Endothelial cell of umbilical vein (primary cell): ENCODE results near the gene PODXL2. TPM values are rescaled to one million over a fixed set of nuclear protein-coding genes. Genes with fewer than 3 reads are reported as not detected.

Source experiments
- BruUV-seq: library from RNA; stranded (reverse); fragments of 400-500 nt; replicated peaks from 2 replicates; lab custom pipeline; 2021; lab: Mats Ljungman, UMichigan
- CTCF ChIA-PET: fragments of 300-600, 350-600 bp; sonication (Branson Sonifier 250); formaldehyde crosslinking; loops from one replicate; lab custom pipeline; 2021; ENCODE audit warnings: antibody characterized with exemption, inconsistent platforms; lab: Charles Lee
- POLR2A ChIA-PET: fragments of 300-600, 350-600 bp; sonication (Branson Sonifier 250); formaldehyde crosslinking; loops from one replicate; lab custom pipeline; 2021; ENCODE audit warnings: antibody characterized with exemption, inconsistent platforms; lab: Charles Lee
- DNase-seq: peaks from one replicate; pipeline ENCODE4 v3.0.0-alpha.2; 2011; ENCODE audit warnings: low read depth, low spot score
- FAIRE-seq: peaks from 2 replicates; lab custom pipeline; 2011; peaks lifted over from hg19 to GRCh38; lab: Jason Lieb, UNC
- H2AFZ ChIP-seq: 2 replicates; pipeline ENCODE4 v1.6.0; 2012; ENCODE audit warnings: low read depth, low read length, control low read depth, inconsistent platforms
- H3K27ac ChIP-seq: 2 replicates; pipeline ENCODE4 v1.5.1; 2011; ENCODE audit warnings: low read depth, mild to moderate bottlenecking, control low read depth, low read length, moderate library complexity; ENCODE audit not compliant: insufficient read depth
- H3K27me3 ChIP-seq, 2 experiments: 2 replicates each; pipeline versions ENCODE4 v1.6.0 to v1.6.1; 2011; ENCODE audit warnings: low read length in 2 of 2, mixed read lengths in 1 of 2; ENCODE audit not compliant: control insufficient read depth in 2 of 2, insufficient read depth in 2 of 2
- H3K36me3 ChIP-seq, 2 experiments: 2 replicates in 1 of 2; 3 replicates in 1 of 2; pipeline ENCODE4 v1.5.1; 2011; ENCODE audit warnings: low read length in 2 of 2, mild to moderate bottlenecking in 1 of 2, moderate library complexity in 1 of 2; ENCODE audit not compliant: control insufficient read depth in 2 of 2, insufficient read depth in 2 of 2; ENCODE audit errors: extremely low read depth in 1 of 2
- H3K4me1 ChIP-seq: 3 replicates; pipeline ENCODE4 v1.5.1; 2011; ENCODE audit warnings: mild to moderate bottlenecking, low read length; ENCODE audit not compliant: control insufficient read depth, insufficient read depth; ENCODE audit errors: extremely low read depth
- H3K4me2 ChIP-seq: 2 replicates; pipeline ENCODE4 v1.6.1; 2011; ENCODE audit warnings: low read length, control low read depth, mixed read lengths; ENCODE audit not compliant: insufficient read depth
- H3K4me3 ChIP-seq, 3 experiments: fragments of 200-600 bp in 1 of 3; sonication (generic), shearing (Covaris generic) in 1 of 3; replicated peaks in 1 of 3; 2 replicates each; pipeline ENCODE4 v1.5.1; 2011 to 2016; ENCODE audit warnings: control low read depth in 3 of 3, low read length in 3 of 3, mild to moderate bottlenecking in 2 of 3, inconsistent platforms in 1 of 3, low read depth in 1 of 3, moderate library complexity in 1 of 3; ENCODE audit not compliant: insufficient read depth in 1 of 3
- H3K79me2 ChIP-seq: 2 replicates; pipeline ENCODE4 v1.6.0; 2012; ENCODE audit warnings: low read length, inconsistent platforms; ENCODE audit not compliant: control insufficient read depth, insufficient read depth
- H3K9ac ChIP-seq: replicated peaks from 2 replicates; pipeline ENCODE3; 2011; ENCODE audit warnings: low read length, control low read depth; ENCODE audit not compliant: insufficient read depth; ENCODE audit errors: extremely low read depth
- H3K9me1 ChIP-seq: replicated peaks from 3 replicates; pipeline ENCODE4 v1.6.0; 2011; ENCODE audit warnings: mild to moderate bottlenecking, low read length; ENCODE audit not compliant: control insufficient read depth, insufficient read depth; ENCODE audit errors: extremely low read depth
- H3K9me3 ChIP-seq: replicated peaks from 2 replicates; pipeline ENCODE4 v1.5.1; 2012; ENCODE audit warnings: low read length, inconsistent platforms; ENCODE audit not compliant: control insufficient read depth, insufficient read depth
- H4K20me1 ChIP-seq: replicated peaks from 2 replicates; pipeline ENCODE3; 2011; ENCODE audit warnings: mild to moderate bottlenecking, low read length; ENCODE audit not compliant: control insufficient read depth, insufficient read depth; ENCODE audit errors: extremely low read depth
- CTCF ChIP-seq, 2 donors: IDR thresholded peaks; 1 replicate in 1 of 2; 2 replicates in 1 of 2; pipeline ENCODE4 v1.5.1; 2011; ENCODE audit warnings: low read length in 2 of 2, mild to moderate bottlenecking in 2 of 2, moderate library complexity in 2 of 2, control low read depth in 1 of 2, inconsistent platforms in 1 of 2, low read depth in 1 of 2; ENCODE audit not compliant: insufficient read depth in 1 of 2; ENCODE audit errors: extremely low read depth in 1 of 2
- EZH2 ChIP-seq: IDR thresholded peaks from 2 replicates; pipeline ENCODE4 v1.6.1; 2012; ENCODE audit warnings: borderline replicate concordance, low read depth, mild to moderate bottlenecking, moderate library complexity, low read length, inconsistent platforms; ENCODE audit not compliant: severe bottlenecking
- FOS ChIP-seq: IDR thresholded peaks from 2 replicates; pipeline ENCODE4 v1.6.1; 2011; ENCODE audit warnings: mild to moderate bottlenecking, low read length, moderate library complexity, borderline replicate concordance; ENCODE audit not compliant: insufficient read depth
- GATA2 ChIP-seq: IDR thresholded peaks from 2 replicates; pipeline ENCODE4 v1.7.0; 2011; ENCODE audit warnings: low read depth, mild to moderate bottlenecking, moderate library complexity, mixed read lengths, low read length; ENCODE audit not compliant: insufficient read length, insufficient read depth
- JUN ChIP-seq: IDR thresholded peaks from 2 replicates; pipeline ENCODE4 v1.6.1; 2011; ENCODE audit warnings: borderline replicate concordance, low read depth; ENCODE audit not compliant: insufficient read length, insufficient read depth
- MAX ChIP-seq: IDR thresholded peaks from 2 replicates; pipeline ENCODE4 v1.6.1; 2011; ENCODE audit not compliant: insufficient read depth, insufficient read length
- MYC ChIP-seq: IDR thresholded peaks from one replicate; pipeline ENCODE4 v1.6.1; 2011; ENCODE audit warnings: mild to moderate bottlenecking, low read depth, low read length
- POLR2A ChIP-seq: IDR thresholded peaks from 2 replicates; pipeline ENCODE4 v1.6.1; 2012; ENCODE audit warnings: low read depth, mild to moderate bottlenecking, control low read depth, low read length
- POLR2AphosphoS5 ChIP-seq: IDR thresholded peaks from 2 replicates; pipeline ENCODE4 v1.6.1; 2012; ENCODE audit warnings: low read depth, mild to moderate bottlenecking, control low read depth, low read length, moderate library complexity; ENCODE audit not compliant: insufficient read depth
- dilution Hi-C: fragments of 300-500 bp; cut with MboI; formaldehyde crosslinking; loops from one replicate; pipeline ENCODE4 v1.15.0; 2019; ENCODE audit warnings: low sequenced_read_pairs; ENCODE audit not compliant: extremely low pct_ligation_motif_present
- intact Hi-C: fragments of 100-400 bp; cut with micrococcal nuclease; formaldehyde crosslinking; loops from one replicate; pipeline ENCODE4 v1.10.0; 2022
- polyA plus RNA-seq, 4 experiments: library from polyadenylated mRNA; depleted of rRNA in 3 of 4; stranded (reverse) in 3 of 4; unstranded in 1 of 4; fragments of >200 nt; gene quantifications; 2 replicates each; pipeline versions ENCODE4 v1.2.1 to v1.2.3, GENCODE V29; 2011 to 2012; ENCODE audit warnings: missing spikeins in 1 of 4
- total RNA-seq: library from RNA; stranded (reverse); gene quantifications from 2 replicates; pipeline ENCODE4 v1.2.3, GENCODE V29; 2021

The PODXL2 gene
- total and polyA plus RNA-seq, 2 donors (not counting 3 experiments of a cell fraction or from before 2014, with no cell fraction given), result 5.5 to 6.5 TPM

DNA sequence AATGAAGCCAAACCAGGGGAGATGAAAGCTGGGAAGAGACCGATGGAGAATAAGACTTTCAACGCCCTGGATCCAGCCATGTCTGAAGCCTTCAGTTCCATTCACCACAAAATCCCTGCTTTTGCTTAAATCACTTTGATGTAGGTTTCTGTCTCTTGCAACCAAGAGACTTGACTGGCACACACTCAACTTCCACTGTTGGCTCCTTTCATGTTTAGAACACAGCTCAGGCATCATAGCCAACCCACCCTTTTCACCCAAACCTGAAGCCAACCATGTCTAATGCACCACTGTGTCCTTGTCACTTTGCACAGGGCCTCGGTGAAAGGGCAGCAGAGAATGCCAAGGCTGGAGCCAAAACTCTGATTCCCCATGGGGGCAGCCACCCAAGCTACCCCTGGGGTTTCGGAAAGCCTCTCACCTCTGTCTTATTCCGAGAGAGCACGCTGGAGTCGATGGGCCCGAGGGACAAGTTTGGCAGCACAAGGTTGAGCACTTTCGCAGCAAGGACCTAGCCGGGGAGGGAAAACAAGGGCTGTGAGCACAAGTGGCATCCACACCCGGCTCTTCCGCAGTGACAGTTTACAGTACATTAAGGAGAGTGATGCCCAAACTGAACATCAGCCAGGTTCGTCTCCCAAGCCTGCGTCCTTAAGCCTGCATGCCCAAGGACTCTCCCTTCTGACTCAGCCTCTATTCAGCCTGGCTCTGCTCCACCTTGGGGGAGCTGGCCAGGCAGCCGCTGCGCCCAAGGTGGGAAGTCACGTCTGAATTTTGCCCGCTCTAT, 81.4 kb downstream of the PODXL2 start:
- DNase-seq (no peak), FAIRE-seq (no peak)
- ChIA-PET CTCF (interaction anchor here (1.0 to 4.6 kb wide), 2 partner anchors 13 to 26 kb away, joined by 3 to 25 read pairs; no protein-coding TSS in a partner anchor), POLR2A (no interaction called here)
- TF ChIP-seq EZH2 (no peak), CTCF (IDR thresholded peaks at IDR 0.05; ENCODE audit: extremely low read depth in 1 of 2, insufficient read depth in 1 of 2, low read depth in 1 of 2, low read length in 2 of 2) (no peak), JUN (no peak), POLR2AphosphoS5 (no peak), POLR2A (no peak), GATA2 (no peak), MYC (no peak), FOS (no peak), MAX (no peak)
- intact Hi-C loops (no loop called here), dilution Hi-C loops (no loop called here)
- peaks cover 21% of the 10 kb centered on the region for H3K4me1 ChIP-seq
- H2AFZ ChIP-seq, result no peak overlapping the region
- no peaks in the 10 kb centered on the region for H3K9me3 ChIP-seq
- no peaks in the 10 kb centered on the region for H3K79me2 ChIP-seq
- no peak overlapping the region for H3K4me2 ChIP-seq
- no peaks in the 10 kb centered on the region for H3K27me3 ChIP-seq
- H3K36me3 ChIP-seq, result no peaks in the 10 kb centered on the region
- no peaks in the 10 kb centered on the region for H4K20me1 ChIP-seq
- H3K27ac ChIP-seq, result no peak overlapping the region
- no peak overlapping the region for H3K4me3 ChIP-seq
- H3K9me1 ChIP-seq, result no peaks in the 10 kb centered on the region
- BruUV-seq, result no TSS peak
- no peak overlapping the region for H3K9ac ChIP-seq
